VCaP (cell line): ENCODE measurements around the gene DLST.

Experiments
- H3K27ac ChIP-seq: fragments of 450-650 bp; 2 replicates; pipeline ENCODE4 v1.5.1; 2017
- TF ChIP-seq, protein P1 (sequence below): fragments of 450-650 bp; conservative IDR thresholded peaks from 2 replicates; pipeline ENCODE4 v1.5.1; 2017; ENCODE audit warnings: mild to moderate bottlenecking, moderate library complexity

The DLST gene

DNA sequence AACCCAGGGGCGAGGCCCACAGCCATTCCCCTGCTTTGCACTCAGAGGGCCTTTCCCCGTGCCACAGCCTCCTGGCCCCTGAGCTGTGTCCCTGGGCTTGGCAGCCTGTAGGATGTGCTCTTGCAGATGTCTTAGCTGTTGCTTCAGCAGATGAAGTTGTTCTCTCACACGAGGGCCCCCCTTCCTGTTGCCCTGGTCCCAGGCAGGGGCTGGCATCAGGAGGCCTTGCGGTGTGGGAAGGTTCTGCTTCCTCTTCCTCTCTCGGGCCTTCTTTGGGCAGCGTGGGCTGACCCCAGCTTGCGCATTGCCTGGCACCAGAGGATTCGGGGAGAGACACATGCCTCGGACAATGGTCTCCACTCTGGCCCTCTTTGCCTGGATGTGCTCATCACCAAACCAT, 18.4 kb upstream of the DLST start:
- peak overlapping the region; percentile 42 for H3K27ac ChIP-seq
- TF ChIP-seq, protein P1, sequence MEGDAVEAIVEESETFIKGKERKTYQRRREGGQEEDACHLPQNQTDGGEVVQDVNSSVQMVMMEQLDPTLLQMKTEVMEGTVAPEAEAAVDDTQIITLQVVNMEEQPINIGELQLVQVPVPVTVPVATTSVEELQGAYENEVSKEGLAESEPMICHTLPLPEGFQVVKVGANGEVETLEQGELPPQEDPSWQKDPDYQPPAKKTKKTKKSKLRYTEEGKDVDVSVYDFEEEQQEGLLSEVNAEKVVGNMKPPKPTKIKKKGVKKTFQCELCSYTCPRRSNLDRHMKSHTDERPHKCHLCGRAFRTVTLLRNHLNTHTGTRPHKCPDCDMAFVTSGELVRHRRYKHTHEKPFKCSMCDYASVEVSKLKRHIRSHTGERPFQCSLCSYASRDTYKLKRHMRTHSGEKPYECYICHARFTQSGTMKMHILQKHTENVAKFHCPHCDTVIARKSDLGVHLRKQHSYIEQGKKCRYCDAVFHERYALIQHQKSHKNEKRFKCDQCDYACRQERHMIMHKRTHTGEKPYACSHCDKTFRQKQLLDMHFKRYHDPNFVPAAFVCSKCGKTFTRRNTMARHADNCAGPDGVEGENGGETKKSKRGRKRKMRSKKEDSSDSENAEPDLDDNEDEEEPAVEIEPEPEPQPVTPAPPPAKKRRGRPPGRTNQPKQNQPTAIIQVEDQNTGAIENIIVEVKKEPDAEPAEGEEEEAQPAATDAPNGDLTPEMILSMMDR: no peak

DNA sequence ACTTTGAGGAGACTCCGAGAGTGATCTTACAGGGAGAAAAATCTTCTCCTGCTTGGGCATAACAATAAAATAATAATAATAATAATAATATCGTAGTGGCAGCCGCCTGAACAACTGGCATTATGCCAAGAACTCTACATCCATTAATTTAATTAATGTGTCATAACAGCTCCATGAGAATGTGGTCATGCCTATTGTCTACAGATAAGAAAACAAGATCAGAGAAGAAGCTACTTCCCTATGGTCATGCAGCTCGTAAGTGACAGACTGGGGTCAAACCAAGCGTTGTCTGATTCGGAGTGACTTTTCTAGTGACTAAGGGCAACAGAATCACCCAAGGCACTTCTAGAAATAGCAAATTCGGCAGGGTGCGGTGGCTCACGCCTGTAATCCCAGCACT, 17.5 kb upstream of the DLST start:
- TF ChIP-seq, protein P1: no peak
- peak overlapping the region; percentile 42 for H3K27ac ChIP-seq

DNA sequence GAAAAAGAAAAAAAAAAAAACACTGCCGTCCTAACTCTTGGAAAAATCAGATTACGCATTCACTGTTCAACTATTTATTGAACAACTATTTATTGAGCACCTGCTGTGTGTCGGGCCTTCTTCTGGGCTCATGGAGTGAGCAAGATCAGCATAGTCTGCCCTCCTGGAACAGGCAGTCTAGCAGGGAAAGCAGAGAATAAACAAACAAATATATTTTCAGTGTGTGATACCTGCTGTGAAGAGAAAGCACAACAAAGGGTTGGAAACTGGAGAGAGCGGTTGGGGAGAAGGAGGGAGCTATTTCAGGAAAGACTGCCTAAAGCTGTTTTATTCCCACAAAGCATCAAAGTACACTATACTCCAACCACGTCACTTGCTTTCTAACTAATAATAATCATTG, 16.6 kb upstream of the DLST start:
- H3K27ac ChIP-seq: no peak overlapping the region
- TF ChIP-seq, protein P1: no peak

DNA sequence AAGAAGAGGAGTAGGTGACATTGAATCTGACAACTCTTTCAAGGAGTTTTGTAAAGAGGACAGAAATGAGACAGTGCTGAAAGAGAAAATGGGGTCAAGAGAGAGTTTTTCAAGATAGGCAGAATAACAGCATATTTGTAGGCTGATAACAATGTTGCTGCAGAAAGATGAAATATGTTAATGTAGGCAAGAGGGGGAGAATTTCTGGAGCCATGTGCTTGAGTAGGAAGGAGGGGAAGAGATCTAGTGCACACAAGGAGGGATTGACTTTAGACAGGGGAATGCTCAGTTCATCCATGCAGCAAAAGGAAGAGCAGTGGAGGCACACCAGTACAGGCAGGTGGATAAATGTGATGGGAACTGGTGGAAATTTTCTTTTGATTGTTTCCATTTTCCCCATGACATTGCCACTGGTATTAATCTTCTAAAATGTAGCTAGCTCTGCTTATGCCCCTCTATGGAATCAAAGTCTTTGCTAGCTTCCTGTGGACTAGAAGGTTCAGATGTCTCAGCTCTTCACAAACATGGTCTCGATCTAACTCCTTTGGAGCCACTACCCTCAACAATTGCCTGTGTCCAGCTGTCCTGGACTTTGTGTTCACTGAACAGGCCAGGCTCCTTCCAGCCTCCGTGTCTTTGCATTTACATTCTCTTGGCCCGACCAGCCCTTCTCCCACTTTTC, 14.9 kb upstream of the DLST start:
- no peak overlapping the region for H3K27ac ChIP-seq
- TF ChIP-seq, protein P1: no peak

DNA sequence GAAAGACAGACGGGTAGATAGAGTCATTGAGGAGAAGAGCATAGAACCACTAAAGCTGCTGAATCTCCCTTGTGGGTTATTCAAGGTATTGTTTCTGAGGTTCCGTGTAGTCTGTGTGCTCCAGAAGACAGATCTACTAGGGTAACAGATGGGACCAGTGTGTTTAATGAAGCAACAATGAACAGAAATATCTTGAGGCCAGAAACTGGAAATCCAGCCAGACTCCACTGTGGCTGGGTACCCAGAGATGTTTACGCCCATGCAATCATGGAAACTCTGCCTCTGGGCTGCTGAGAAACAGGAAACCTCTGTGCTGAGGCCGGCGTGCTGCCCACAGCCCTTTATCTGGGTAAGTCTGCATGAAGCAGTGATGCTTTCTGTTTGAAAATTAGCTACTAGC, 14.0 kb upstream of the DLST start:
- TF ChIP-seq, protein P1: no peak

DNA sequence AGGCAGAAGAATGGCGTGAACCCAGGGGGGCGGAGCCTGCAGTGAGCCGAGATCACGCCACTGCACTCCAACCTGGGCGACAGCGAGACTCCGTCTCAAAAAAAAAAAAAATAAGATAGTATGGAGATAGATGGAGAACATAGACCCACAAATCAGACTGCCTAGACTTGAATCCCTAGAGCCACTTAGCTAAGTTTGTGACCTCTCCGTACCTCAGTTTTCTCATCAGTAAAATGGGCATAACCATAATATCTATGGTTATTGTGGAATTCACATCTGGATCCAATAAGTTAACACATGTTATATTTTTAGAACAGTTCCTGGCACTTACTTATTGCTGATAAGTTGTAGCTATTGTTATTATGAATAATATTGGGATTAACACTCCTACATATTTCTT, 13.0 kb upstream of the DLST start:
- H3K27ac ChIP-seq: no peak overlapping the region
- TF ChIP-seq, protein P1: no peak

More for the DNA sequence above, 14.0 kb upstream of the DLST start:
- H3K27ac ChIP-seq: no peak overlapping the region

DNA sequence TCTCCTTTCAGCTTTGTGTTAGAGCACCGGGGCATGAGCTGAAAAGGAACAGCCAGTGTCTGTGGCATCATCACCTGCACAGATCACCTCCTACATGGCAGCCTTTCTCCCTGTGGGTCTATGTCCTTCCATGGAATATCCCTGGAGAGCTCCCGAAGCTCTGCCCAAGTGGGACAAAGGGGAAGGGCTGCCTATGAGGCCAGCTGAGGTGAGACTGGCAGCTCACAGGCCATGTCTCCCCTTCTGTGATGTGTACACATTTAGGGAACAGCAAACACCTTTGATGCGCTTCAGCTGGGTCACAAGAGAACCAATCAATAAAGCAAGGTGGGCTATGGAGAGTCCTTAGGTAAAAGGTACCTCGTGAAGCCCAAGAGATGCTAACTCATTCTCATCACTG, 9.9 kb upstream of the DLST start:
- TF ChIP-seq, protein P1: no peak
- H3K27ac ChIP-seq: no peak overlapping the region
